Sigmoid colon (tissue), 7 donors: ENCODE data around the gene IKZF2. TPM values are rescaled to one million over a fixed set of nuclear protein-coding genes. Genes with fewer than 3 reads are reported as not detected.

ENCODE experiments used
- DNase-seq: peaks from one replicate; pipeline ENCODE4 v3.0.0-alpha.2; 2019
- H3K27ac ChIP-seq, 4 donors: fragments of 200-600 bp; sonication (generic); one replicate each; pipeline ENCODE4 v1.5.1; 2016 to 2019; ENCODE audit warnings: mild to moderate bottlenecking in 1 of 4
- H3K27me3 ChIP-seq, 3 donors: fragments of 200-600 bp; sonication (generic); one replicate each; pipeline ENCODE4 v1.5.1; 2019; ENCODE audit warnings: mild to moderate bottlenecking in 1 of 3
- H3K36me3 ChIP-seq, 4 donors: fragments of 200-600 bp; sonication (generic); one replicate each; pipeline ENCODE4 v1.5.1; 2016 to 2019
- H3K4me1 ChIP-seq, 4 donors: fragments of 200-600 bp; sonication (generic); one replicate each; pipeline ENCODE4 v1.5.1; 2017 to 2019
- H3K4me3 ChIP-seq, 4 donors: fragments of 200-600 bp; sonication (generic); one replicate each; pipeline ENCODE4 v1.5.1; 2017 to 2019; ENCODE audit warnings: mild to moderate bottlenecking in 2 of 4, moderate library complexity in 1 of 4
- H3K9me3 ChIP-seq, 4 donors: fragments of 200-600 bp in 3 of 4; sonication (generic) in 3 of 4; one replicate each; pipeline versions ENCODE4 v1.5.1 to v1.6.1; 2013 to 2019
- CTCF ChIP-seq, 4 experiments: fragments of 450-650 bp in 3 of 4; fragments of 200-600 bp in 1 of 4; IDR thresholded peaks; one replicate each; pipeline ENCODE4 v1.5.1; 2016 to 2019; ENCODE audit warnings: antibody characterized with exemption in 4 of 4, mild to moderate bottlenecking in 3 of 4, moderate library complexity in 2 of 4
- EP300 ChIP-seq, 4 donors: sonication (generic); formaldehyde crosslinking; IDR thresholded peaks; one replicate each; pipeline ENCODE4 v1.6.1; 2017; ENCODE audit warnings: antibody characterized with exemption in 4 of 4
- POLR2A ChIP-seq, 2 donors: fragments of 450-650 bp; IDR thresholded peaks; one replicate each; pipeline ENCODE4 v1.6.1; 2016; ENCODE audit warnings: antibody characterized with exemption in 2 of 2, mild to moderate bottlenecking in 2 of 2, moderate library complexity in 2 of 2
- POLR2AphosphoS5 ChIP-seq, 4 donors: sonication (generic); formaldehyde crosslinking; IDR thresholded peaks; one replicate each; pipeline ENCODE4 v1.6.1; 2017; ENCODE audit warnings: antibody characterized with exemption in 4 of 4
- WGBS, 2 donors: extraction: QIAGEN DNeasy Blood & Tissue Kit; methylation state at CpG; one replicate each; pipeline ENCODE4 v1.1.7; 2013; 5-methylcytosine and 5-hydroxymethylcytosine counted together
- intact Hi-C: fragments of 100-400 bp; cut with DNase I; formaldehyde crosslinking; loops from one replicate; pipeline ENCODE4 v1.15.1; 2023
- polyA plus RNA-seq, 3 donors: library from polyadenylated mRNA; stranded (reverse); fragments of 200-250 nt; gene quantifications; one replicate each; pipeline ENCODE4 v1.2.3, GENCODE V29; 2013
- total RNA-seq, 4 donors: library from RNA; depleted of rRNA; stranded (reverse); fragments of >200 nt; gene quantifications; one replicate each; pipeline ENCODE4 v1.1.0, GENCODE V29; 2016
- donor health status: healthy with polysubstance abuse.
- donor health status: Bipolar disorder and iron deficiency.
- donor health status: healthy.

The IKZF2 gene
- total and polyA plus RNA-seq, 7 donors = under 0.01 to 14.9 (median 5.5) TPM

DNA sequence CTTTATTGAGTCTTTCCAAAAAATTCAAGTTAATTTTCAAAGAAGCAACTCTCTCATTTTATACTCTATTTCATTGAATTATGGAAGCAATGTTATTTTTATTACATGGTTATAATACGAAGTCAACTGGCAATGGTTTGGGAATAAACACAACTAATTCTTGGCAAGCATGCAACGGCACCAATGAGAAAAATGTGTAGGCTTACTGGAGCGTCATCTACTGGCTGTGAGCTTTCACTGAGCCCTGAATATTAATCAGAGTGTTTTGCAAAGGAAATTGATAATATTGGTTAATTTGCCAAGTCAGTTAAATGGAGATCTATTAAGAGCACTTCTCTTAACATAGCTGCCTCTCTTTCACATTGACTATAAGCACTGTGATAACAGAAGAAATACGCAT is 163.9 kb downstream of the IKZF2 start:
- H3K27ac ChIP-seq = no peak overlapping the region
- TF ChIP-seq CTCF (IDR thresholded peaks at IDR 0.05) (no peak), EP300 (IDR thresholded peaks at IDR 0.05) (no peak), POLR2A (IDR thresholded peaks at IDR 0.05) (no peak), POLR2AphosphoS5 (IDR thresholded peaks at IDR 0.05) (no peak)
- H3K36me3 ChIP-seq = no peaks in the 10 kb centered on the region
- H3K4me1 ChIP-seq = no peaks in the 10 kb centered on the region
- 87 to 91% methylated on average over 4 of the region's 4 CpGs for WGBS, 2 donors
- no peak for DNase-seq
- no peaks in the 10 kb centered on the region for H3K9me3 ChIP-seq
- H3K4me3 ChIP-seq = no peak overlapping the region
- intact Hi-C loops = no loop called here
- no peaks in the 10 kb centered on the region for H3K27me3 ChIP-seq

DNA sequence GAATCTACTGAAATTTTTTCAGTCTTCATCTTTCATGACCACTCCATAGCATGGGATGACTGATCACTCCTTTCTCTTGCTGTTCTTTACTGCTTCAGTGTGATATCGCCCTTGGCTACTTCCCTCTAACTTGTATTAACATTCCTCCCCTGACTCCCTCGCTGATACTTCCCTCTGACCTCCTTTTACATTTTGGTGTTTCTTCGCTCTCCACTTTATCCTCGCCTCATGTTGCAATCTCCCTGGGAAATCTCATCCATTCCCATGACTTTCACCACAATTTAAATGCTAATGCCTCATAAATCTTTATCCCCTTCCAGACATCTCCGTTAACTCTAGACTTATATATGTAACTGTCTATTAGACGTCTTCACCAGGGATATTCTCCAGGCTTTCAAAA is 167.3 kb downstream of the IKZF2 start:
- no peak for DNase-seq
- TF ChIP-seq EP300 (IDR thresholded peaks at IDR 0.05) = no peak
- Histone ChIP-seq H3K36me3 (no peaks in the 10 kb centered on the region), H3K27me3 (no peaks in the 10 kb centered on the region), H3K4me3 (no peak overlapping the region), H3K4me1 (no peaks in the 10 kb centered on the region), H3K27ac (no peak overlapping the region), H3K9me3 (no peaks in the 10 kb centered on the region)
- intact Hi-C loops = no loop called here
- WGBS, 2 donors = 85 to 87% methylated on average over 6 of the region's 6 CpGs

GRCh38 chr2:212979799-212980198 is 171.6 kb downstream of the IKZF2 start:
- Histone ChIP-seq H3K4me1 (no peaks in the 10 kb centered on the region), H3K27me3 (no peaks in the 10 kb centered on the region), H3K4me3 (no peak overlapping the region), H3K36me3 (no peaks in the 10 kb centered on the region), H3K27ac (no peak overlapping the region), H3K9me3 (no peaks in the 10 kb centered on the region)
- intact Hi-C loops = no loop called here
- TF ChIP-seq CTCF (IDR thresholded peaks at IDR 0.05) (no peak), POLR2AphosphoS5 (IDR thresholded peaks at IDR 0.05) (no peak), EP300 (IDR thresholded peaks at IDR 0.05) (no peak), POLR2A (IDR thresholded peaks at IDR 0.05) (no peak)
- no peak for DNase-seq
- 5 to 13% methylated on average over 1 of the region's 1 CpG for WGBS, 2 donors

- no peaks in the 10 kb centered on the region for H3K4me1 ChIP-seq
- no peaks in the 10 kb centered on the region for H3K27me3 ChIP-seq
- WGBS, 2 donors = 2 to 21% methylated on average over 2 of the region's 2 CpGs
- intact Hi-C loops = no loop called here
- H3K4me3 ChIP-seq = no peak overlapping the region
- TF ChIP-seq EP300 (IDR thresholded peaks at IDR 0.05) = no peak
- TF ChIP-seq CTCF (IDR thresholded peaks at IDR 0.05) = no peak
- TF ChIP-seq POLR2AphosphoS5 (IDR thresholded peaks at IDR 0.05) = no peak
- DNase-seq = no peak
- H3K36me3 ChIP-seq = no peaks in the 10 kb centered on the region
- no peak overlapping the region for H3K27ac ChIP-seq
- no peaks in the 10 kb centered on the region for H3K9me3 ChIP-seq
These were observed 172.3 kb downstream of the IKZF2 start for GRCh38 chr2:212979046-212979612.

- no peak overlapping the region for H3K27ac ChIP-seq
- TF ChIP-seq POLR2AphosphoS5 (IDR thresholded peaks at IDR 0.05) (no peak), EP300 (IDR thresholded peaks at IDR 0.05) (no peak), CTCF (IDR thresholded peaks at IDR 0.05) (no peak), POLR2A (IDR thresholded peaks at IDR 0.05) (no peak)
- no peak for DNase-seq
- H3K4me3 ChIP-seq = no peak overlapping the region
- no peaks in the 10 kb centered on the region for H3K9me3 ChIP-seq
- intact Hi-C loops = no loop called here
- no peaks in the 10 kb centered on the region for H3K36me3 ChIP-seq
- WGBS, 2 donors = 75 to 76% methylated on average over 2 of the region's 2 CpGs
- H3K4me1 ChIP-seq = no peaks in the 10 kb centered on the region
- no peaks in the 10 kb centered on the region for H3K27me3 ChIP-seq
These were observed 174.3 kb downstream of the IKZF2 start for GRCh38 chr2:212977152-212977551.
